GM18873 (cell line): ENCODE data around the gene KMT2B.
"Not testable (repeated sequence)": the region's sequence is repeated elsewhere in the genome, so short reads cannot be mapped to it uniquely, and the experiment has no call there.

Experiments used
- ATAC-seq: cut with Tn5 transposase; IDR thresholded peaks from one replicate; pipeline ENCODE4 v1.9.1; 2021; ENCODE audit warnings: mild to moderate bottlenecking, moderate library complexity, moderate number of reproducible peaks; ENCODE audit not compliant: unreplicated experiment, low FRiP score

Gene KMT2B

GRCh38 chr19:35754370-35755130 lies 36.7 kb downstream of the KMT2B start:
- ATAC-seq: no peak

GRCh38 chr19:35755131-35755549 lies 37.3 kb downstream of the KMT2B start:
- ATAC-seq: no peak

GRCh38 chr19:35755550-35756376 lies 38.0 kb downstream of the KMT2B start:
- ATAC-seq: no peak

GRCh38 chr19:35756377-35757230 lies 38.8 kb downstream of the KMT2B start, which contains the start of gene HSPB6:
TSS of gene HSPB6 (minus strand) at chr19:35757029. CDS start at chr19:35757008, 21 bp downstream.
- no peak for ATAC-seq

- no peak for ATAC-seq
Measured at GRCh38 chr19:35757231-35757748, 39.5 kb downstream of the KMT2B start.

GRCh38 chr19:35757749-35758608 lies 40.2 kb downstream of the KMT2B start, which contains the start of gene PROSER3:
TSS of gene PROSER3 (plus strand) at chr19:35758176. CDS start at chr19:35758216, 40 bp downstream.
- ATAC-seq: peak; percentile 97

- ATAC-seq: no peak
Measured at GRCh38 chr19:35759697-35760096, 41.9 kb downstream of the KMT2B start.

- no peak for ATAC-seq
Measured at GRCh38 chr19:35760711-35761349, 43.0 kb downstream of the KMT2B start.

GRCh38 chr19:35764432-35765315 lies 46.9 kb downstream of the KMT2B start:
- no peak for ATAC-seq

- ATAC-seq: no peak
Measured at GRCh38 chr19:35766571-35767104, 48.8 kb downstream of the KMT2B start.

- ATAC-seq: no peak
Measured at GRCh38 chr19:35767288-35768081, 49.7 kb downstream of the KMT2B start.

GRCh38 chr19:35768082-35768421 lies 50.2 kb downstream of the KMT2B start:
- ATAC-seq: no peak

- ATAC-seq: not testable (repeated sequence)
Measured at GRCh38 chr19:35772362-35772761, 54.6 kb downstream of the KMT2B start.

GRCh38 chr19:35773020-35773806 lies 55.4 kb downstream of the KMT2B start:
- no peak for ATAC-seq

GRCh38 chr19:35774274-35775045 lies 56.7 kb downstream of the KMT2B start:
- ATAC-seq: no peak

GRCh38 chr19:35775046-35775297 lies 57.2 kb downstream of the KMT2B start:
- ATAC-seq: no peak
